Measurements from ENCODE around the gene CEP85. TPM values are rescaled to one million over a fixed set of nuclear protein-coding genes. Genes with fewer than 3 reads are reported as not detected.

CEP85 gene
- total and polyA plus RNA-seq, 2 of the 13 experiments (the other 11 are each of a cell fraction or from before 2014, with no cell fraction given), result 16.1 to 26.7 TPM

DNA sequence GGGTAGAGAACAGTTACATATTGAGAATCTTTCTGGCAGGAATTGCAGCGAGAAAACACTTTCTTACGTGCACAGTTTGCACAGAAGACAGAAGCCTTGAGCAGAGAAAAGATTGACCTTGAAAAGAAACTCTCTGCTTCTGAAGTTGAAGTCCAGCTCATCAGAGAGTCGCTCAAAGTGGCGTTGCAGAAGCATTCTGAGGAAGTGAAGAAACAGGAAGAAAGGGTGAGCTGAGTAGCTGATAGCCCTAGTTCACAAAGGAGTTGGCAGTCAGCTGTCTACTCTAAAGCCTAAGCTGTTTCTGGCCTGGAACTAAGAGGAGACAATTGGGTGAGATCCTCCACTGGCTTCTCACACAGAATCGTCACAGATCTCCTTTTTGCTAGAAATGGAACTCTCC, 25.6 kb downstream of the CEP85 start:
- no peak for FAIRE-seq
- peaks cover 20 to 77% of the 10 kb centered on the region in 2 experiments for H3K36me3 ChIP-seq (replicated peaks in 1 of 2; ENCODE audit: control insufficient read depth in 1 of 2, insufficient read depth in 2 of 2, low read length in 2 of 2)
- 100% methylated on average over 5 of the region's 5 CpGs for WGBS (ENCODE audit: low lambda C conversion rate)
- no TSS peak for BruUV-seq (replicated peaks)
- no peaks in the 10 kb centered on the region for H3K27me3 ChIP-seq (ENCODE audit: control insufficient read depth in 1 of 2, insufficient read depth in 2 of 2, low read length in 2 of 2)
- intact Hi-C loops (cut with micrococcal nuclease; ENCODE audit: unreplicated experiment) (no loop called here), in situ Hi-C loops (cut with HindIII; ENCODE audit: extremely low pct_ligation_motif_present, low pct_unique_long_range_greater_than_20kb) (no loop called here)
- TF ChIP-seq PAF1 (CRISPR knock-in tag; IDR thresholded peaks at IDR 0.05) (no peak), FOXP1 (IDR thresholded peaks at IDR 0.05) (no peak), FOXP1 (CRISPR knock-in tag; IDR thresholded peaks at IDR 0.05) (no peak), ZNF296 (CRISPR knock-in tag; conservative IDR thresholded peaks at IDR 0.05) (no peak), ZNF550 (CRISPR knock-in tag; IDR thresholded peaks at IDR 0.05; ENCODE audit: borderline replicate concordance) (no peak), STAT5B (CRISPR knock-in tag; IDR thresholded peaks at IDR 0.05) (no peak)
- TF ChIP-seq, protein P1, sequence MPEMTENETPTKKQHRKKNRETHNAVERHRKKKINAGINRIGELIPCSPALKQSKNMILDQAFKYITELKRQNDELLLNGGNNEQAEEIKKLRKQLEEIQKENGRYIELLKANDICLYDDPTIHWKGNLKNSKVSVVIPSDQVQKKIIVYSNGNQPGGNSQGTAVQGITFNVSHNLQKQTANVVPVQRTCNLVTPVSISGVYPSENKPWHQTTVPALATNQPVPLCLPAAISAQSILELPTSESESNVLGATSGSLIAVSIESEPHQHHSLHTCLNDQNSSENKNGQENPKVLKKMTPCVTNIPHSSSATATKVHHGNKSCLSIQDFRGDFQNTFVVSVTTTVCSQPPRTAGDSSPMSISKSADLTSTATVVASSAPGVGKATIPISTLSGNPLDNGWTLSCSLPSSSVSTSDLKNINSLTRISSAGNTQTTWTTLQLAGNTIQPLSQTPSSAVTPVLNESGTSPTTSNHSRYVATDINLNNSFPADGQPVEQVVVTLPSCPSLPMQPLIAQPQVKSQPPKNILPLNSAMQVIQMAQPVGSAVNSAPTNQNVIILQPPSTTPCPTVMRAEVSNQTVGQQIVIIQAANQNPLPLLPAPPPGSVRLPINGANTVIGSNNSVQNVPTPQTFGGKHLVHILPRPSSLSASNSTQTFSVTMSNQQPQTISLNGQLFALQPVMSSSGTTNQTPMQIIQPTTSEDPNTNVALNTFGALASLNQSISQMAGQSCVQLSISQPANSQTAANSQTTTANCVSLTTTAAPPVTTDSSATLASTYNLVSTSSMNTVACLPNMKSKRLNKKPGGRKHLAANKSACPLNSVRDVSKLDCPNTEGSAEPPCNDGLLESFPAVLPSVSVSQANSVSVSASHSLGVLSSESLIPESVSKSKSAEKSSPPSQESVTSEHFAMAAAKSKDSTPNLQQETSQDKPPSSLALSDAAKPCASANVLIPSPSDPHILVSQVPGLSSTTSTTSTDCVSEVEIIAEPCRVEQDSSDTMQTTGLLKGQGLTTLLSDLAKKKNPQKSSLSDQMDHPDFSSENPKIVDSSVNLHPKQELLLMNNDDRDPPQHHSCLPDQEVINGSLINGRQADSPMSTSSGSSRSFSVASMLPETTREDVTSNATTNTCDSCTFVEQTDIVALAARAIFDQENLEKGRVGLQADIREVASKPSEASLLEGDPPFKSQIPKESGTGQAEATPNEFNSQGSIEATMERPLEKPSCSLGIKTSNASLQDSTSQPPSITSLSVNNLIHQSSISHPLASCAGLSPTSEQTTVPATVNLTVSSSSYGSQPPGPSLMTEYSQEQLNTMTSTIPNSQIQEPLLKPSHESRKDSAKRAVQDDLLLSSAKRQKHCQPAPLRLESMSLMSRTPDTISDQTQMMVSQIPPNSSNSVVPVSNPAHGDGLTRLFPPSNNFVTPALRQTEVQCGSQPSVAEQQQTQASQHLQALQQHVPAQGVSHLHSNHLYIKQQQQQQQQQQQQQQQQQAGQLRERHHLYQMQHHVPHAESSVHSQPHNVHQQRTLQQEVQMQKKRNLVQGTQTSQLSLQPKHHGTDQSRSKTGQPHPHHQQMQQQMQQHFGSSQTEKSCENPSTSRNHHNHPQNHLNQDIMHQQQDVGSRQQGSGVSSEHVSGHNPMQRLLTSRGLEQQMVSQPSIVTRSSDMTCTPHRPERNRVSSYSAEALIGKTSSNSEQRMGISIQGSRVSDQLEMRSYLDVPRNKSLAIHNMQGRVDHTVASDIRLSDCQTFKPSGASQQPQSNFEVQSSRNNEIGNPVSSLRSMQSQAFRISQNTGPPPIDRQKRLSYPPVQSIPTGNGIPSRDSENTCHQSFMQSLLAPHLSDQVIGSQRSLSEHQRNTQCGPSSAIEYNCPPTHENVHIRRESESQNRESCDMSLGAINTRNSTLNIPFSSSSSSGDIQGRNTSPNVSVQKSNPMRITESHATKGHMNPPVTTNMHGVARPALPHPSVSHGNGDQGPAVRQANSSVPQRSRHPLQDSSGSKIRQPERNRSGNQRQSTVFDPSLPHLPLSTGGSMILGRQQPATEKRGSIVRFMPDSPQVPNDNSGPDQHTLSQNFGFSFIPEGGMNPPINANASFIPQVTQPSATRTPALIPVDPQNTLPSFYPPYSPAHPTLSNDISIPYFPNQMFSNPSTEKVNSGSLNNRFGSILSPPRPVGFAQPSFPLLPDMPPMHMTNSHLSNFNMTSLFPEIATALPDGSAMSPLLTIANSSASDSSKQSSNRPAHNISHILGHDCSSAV (CRISPR knock-in tag; IDR thresholded peaks at IDR 0.05; ENCODE audit: borderline replicate concordance), result no peak
- TF ChIP-seq, protein P2, sequence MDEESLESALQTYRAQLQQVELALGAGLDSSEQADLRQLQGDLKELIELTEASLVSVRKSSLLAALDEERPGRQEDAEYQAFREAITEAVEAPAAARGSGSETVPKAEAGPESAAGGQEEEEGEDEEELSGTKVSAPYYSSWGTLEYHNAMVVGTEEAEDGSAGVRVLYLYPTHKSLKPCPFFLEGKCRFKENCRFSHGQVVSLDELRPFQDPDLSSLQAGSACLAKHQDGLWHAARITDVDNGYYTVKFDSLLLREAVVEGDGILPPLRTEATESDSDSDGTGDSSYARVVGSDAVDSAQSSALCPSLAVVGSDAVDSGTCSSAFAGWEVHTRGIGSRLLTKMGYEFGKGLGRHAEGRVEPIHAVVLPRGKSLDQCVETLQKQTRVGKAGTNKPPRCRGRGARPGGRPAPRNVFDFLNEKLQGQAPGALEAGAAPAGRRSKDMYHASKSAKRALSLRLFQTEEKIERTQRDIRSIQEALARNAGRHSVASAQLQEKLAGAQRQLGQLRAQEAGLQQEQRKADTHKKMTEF (CRISPR knock-in tag; IDR thresholded peaks at IDR 0.05), result no peak
- ChIA-PET CTCF (ENCODE audit: low intra/inter-chr PET ratio, low total read pairs) (no interaction called here), POLR2A (no interaction called here)
- DNase-seq (ENCODE audit: low spot score), result no peak
- H3K4me2 ChIP-seq (ENCODE audit: low read depth, low read length), result no peak overlapping the region
- no peak overlapping the region for H2AFZ ChIP-seq (ENCODE audit: low read length)
- no peaks in the 10 kb centered on the region for H3K4me1 ChIP-seq (ENCODE audit: insufficient read depth, low read length)
- no peak overlapping the region for H3K9ac ChIP-seq (ENCODE audit: insufficient read depth, low read depth, low read length)
- no peak overlapping the region for H3K4me3 ChIP-seq (replicated peaks in 1 of 3; ENCODE audit: insufficient read depth in 1 of 3, low read depth in 2 of 3, low read length in 3 of 3)
- H3K9me3 ChIP-seq (ENCODE audit: low read length), result no peaks in the 10 kb centered on the region
- no peak overlapping the region for H3K27ac ChIP-seq (ENCODE audit: extremely low read length, insufficient read depth, low read length)
- H3K79me2 ChIP-seq (ENCODE audit: insufficient read depth, low read length), result no peaks in the 10 kb centered on the region
- no peak for ATAC-seq
- H4K20me1 ChIP-seq (ENCODE audit: insufficient read depth, low read length), result no peaks in the 10 kb centered on the region

All from HepG2 (cell line).